Thyroid gland (tissue), 4 donors: ENCODE results near the gene SLC1A6. TPM values are rescaled to one million over a fixed set of nuclear protein-coding genes. Genes with fewer than 3 reads are reported as not detected.

Experiments
- DNase-seq, 2 donors: peaks; one replicate each; pipeline ENCODE4 v3.0.0-alpha.2; 2019
- H3K27ac ChIP-seq, 3 donors: fragments of 200-600 bp; sonication (generic); 1 replicate in 2 of 3; 2 replicates in 1 of 3; pipeline ENCODE4 v1.5.1; 2016 to 2019; ENCODE audit warnings: mild to moderate bottlenecking in 1 of 3, moderate library complexity in 1 of 3
- H3K27me3 ChIP-seq: fragments of 200-600 bp; sonication (generic); one replicate; pipeline ENCODE4 v1.5.1; 2019
- H3K36me3 ChIP-seq, 2 donors: fragments of 200-600 bp; sonication (generic); one replicate each; pipeline ENCODE4 v1.5.1; 2016 to 2019
- H3K4me1 ChIP-seq, 2 donors: fragments of 200-600 bp; sonication (generic); one replicate each; pipeline ENCODE4 v1.5.1; 2017 to 2019
- H3K4me3 ChIP-seq, 3 donors: fragments of 200-600 bp; sonication (generic); replicated peaks in 1 of 3; 1 replicate in 2 of 3; 2 replicates in 1 of 3; pipeline ENCODE4 v1.5.1; 2016; ENCODE audit warnings: mild to moderate bottlenecking in 1 of 3
- H3K9me3 ChIP-seq: fragments of 200-600 bp; sonication (generic); one replicate; pipeline ENCODE4 v1.5.1; 2017
- POLR2A ChIP-seq, 2 donors: fragments of 450-650 bp; IDR thresholded peaks; one replicate each; pipeline ENCODE4 v1.6.1; 2017; ENCODE audit warnings: antibody characterized with exemption in 2 of 2, mild to moderate bottlenecking in 2 of 2, moderate library complexity in 1 of 2
- WGBS, 2 donors: methylation state at CpG; one replicate each; pipeline ENCODE4 v1.1.5; 2017; 5-methylcytosine and 5-hydroxymethylcytosine counted together
- intact Hi-C: fragments of 100-400 bp; cut with DNase I; formaldehyde crosslinking; loops from one replicate; pipeline ENCODE4 v1.15.1; 2023
- total RNA-seq, 4 donors: library from RNA; depleted of rRNA; stranded (reverse); fragments of >200 nt; gene quantifications; one replicate each; pipeline ENCODE4 v1.2.3, GENCODE V29; 2016
- TF ChIP-seq, protein P1 (sequence below), 6 experiments: fragments of 200-600 bp in 3 of 6; fragments of 450-650 bp in 3 of 6; sonication (generic) in 3 of 6; IDR thresholded peaks; one replicate each; pipeline ENCODE4 v1.5.1; 2016 to 2019; ENCODE audit warnings: antibody characterized with exemption in 6 of 6, mild to moderate bottlenecking in 2 of 6, inconsistent platforms in 1 of 6, moderate library complexity in 1 of 6

SLC1A6 gene
- total RNA-seq, 4 donors from 2014 or later = 0.67 to 1.5 TPM; not detected in 2

DNA sequence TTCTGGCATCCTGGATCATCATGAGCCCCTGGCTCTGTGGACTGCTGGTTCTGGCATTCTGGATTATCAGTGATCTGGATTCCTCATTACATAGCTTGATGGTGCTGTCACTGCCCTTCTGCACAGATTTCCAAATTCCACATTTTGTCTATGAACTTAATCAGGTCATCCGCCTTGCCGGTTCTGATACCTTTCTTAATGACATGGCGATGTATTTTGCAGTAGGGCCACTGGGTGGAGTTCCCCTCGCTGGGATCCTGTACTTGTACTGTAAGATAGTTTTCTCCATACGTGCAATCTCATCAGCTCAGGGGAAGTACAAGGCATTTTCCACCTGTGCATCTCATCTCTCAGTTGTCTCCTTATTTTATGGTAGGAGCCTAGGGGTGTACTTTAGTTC is 62.8 kb downstream of the SLC1A6 start:
- WGBS, 2 donors = 63 to 66% methylated on average over 5 of the region's 5 CpGs
- H3K4me1 ChIP-seq = no peaks in the 10 kb centered on the region
- H3K27ac ChIP-seq = no peak overlapping the region
- no peaks in the 10 kb centered on the region for H3K9me3 ChIP-seq
- TF ChIP-seq, protein P1, sequence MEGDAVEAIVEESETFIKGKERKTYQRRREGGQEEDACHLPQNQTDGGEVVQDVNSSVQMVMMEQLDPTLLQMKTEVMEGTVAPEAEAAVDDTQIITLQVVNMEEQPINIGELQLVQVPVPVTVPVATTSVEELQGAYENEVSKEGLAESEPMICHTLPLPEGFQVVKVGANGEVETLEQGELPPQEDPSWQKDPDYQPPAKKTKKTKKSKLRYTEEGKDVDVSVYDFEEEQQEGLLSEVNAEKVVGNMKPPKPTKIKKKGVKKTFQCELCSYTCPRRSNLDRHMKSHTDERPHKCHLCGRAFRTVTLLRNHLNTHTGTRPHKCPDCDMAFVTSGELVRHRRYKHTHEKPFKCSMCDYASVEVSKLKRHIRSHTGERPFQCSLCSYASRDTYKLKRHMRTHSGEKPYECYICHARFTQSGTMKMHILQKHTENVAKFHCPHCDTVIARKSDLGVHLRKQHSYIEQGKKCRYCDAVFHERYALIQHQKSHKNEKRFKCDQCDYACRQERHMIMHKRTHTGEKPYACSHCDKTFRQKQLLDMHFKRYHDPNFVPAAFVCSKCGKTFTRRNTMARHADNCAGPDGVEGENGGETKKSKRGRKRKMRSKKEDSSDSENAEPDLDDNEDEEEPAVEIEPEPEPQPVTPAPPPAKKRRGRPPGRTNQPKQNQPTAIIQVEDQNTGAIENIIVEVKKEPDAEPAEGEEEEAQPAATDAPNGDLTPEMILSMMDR (IDR thresholded peaks at IDR 0.05) = no peak
- no peak for TF ChIP-seq POLR2A (IDR thresholded peaks at IDR 0.05)
- DNase-seq = no peak
- H3K36me3 ChIP-seq = no peaks in the 10 kb centered on the region
- H3K27me3 ChIP-seq = no peaks in the 10 kb centered on the region
- intact Hi-C loops = no loop called here
- H3K4me3 ChIP-seq = no peak overlapping the region

DNA sequence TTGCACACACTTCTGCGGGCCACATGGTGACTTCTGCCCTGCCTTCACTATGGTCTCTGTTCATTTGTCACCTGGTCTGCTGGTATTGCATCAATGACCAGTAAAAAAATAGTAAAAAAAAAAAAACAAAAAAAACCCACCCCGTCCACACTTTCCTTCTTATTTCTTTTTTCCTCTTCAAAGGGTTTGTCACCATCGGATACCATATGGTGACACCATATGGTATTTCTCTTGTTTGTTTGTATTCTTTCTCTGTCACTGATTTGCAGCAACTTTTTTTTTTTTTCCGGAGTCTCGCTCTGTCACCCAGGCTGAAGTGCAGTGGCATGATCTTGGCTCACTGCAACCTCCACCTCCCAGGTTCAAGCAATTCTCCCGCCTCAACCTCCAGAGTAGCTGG is 64.5 kb downstream of the SLC1A6 start:
- no peaks in the 10 kb centered on the region for H3K4me1 ChIP-seq
- no peak for DNase-seq
- no peaks in the 10 kb centered on the region for H3K9me3 ChIP-seq
- H3K36me3 ChIP-seq = no peaks in the 10 kb centered on the region
- H3K27me3 ChIP-seq = no peaks in the 10 kb centered on the region
- H3K27ac ChIP-seq = no peak overlapping the region
- intact Hi-C loops = no loop called here
- no peak for TF ChIP-seq POLR2A (IDR thresholded peaks at IDR 0.05)
- TF ChIP-seq, protein P1 (IDR thresholded peaks at IDR 0.05) = no peak
- H3K4me3 ChIP-seq = no peak overlapping the region
- WGBS, 2 donors = 71 to 73% methylated on average over 6 of the region's 6 CpGs

DNA sequence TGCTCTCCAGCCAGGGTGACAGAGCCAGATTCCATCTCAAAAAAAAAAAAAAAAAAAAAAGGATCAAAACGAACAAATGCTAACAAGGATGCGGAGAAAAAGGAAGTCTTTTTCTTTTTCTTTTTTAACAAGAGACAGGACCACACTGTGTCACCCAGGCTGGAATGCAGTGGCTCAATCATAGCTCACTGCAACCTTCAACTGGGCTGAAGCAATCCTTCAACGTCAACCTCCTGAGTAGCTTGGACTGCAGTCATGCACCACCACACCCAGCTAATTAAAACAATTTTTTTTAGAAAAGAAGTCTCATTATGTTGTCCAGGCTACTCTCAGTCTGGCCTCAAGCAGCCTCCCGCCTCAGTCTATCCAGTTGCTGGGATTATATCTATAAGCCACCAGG is 73.0 kb downstream of the SLC1A6 start:
- DNase-seq = no peak
- Histone ChIP-seq H3K9me3 (no peaks in the 10 kb centered on the region), H3K27me3 (no peaks in the 10 kb centered on the region), H3K36me3 (no peaks in the 10 kb centered on the region), H3K4me3 (no peak overlapping the region), H3K4me1 (no peaks in the 10 kb centered on the region), H3K27ac (no peak overlapping the region)
- intact Hi-C loops = no loop called here
- WGBS, 2 donors = 57 to 64% methylated on average over 4 of the region's 4 CpGs
- TF ChIP-seq, protein P1 (IDR thresholded peaks at IDR 0.05) = no peak
- no peak for TF ChIP-seq POLR2A (IDR thresholded peaks at IDR 0.05)

DNA sequence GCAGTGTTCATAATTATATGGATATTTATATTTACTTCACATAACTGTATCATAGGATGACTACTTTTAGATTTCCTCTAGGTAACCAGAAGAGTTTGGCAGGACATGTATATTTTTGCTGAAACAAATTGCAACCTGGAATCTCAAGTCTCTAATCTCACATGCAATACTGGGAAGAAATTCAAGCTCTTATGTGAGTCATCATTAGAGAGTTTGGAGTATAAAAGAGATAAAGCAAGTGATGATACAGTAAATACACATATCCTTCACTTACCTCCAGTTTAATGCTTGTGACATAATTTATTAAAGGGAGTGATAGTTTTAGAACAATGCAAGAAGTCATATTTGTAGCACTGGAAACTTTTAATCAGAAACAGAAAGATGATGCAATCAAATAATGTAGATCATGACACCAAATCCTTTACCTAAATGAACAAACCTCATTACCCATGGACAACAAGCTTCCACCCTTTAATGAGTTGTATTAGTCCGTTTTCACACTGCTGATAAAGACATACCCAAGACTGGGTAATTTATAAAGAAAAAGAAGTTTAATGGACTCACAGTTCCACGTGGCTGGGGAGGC is 77.9 kb downstream of the SLC1A6 start:
- no peak for DNase-seq
- no peak overlapping the region for H3K4me3 ChIP-seq
- H3K27ac ChIP-seq = no peak overlapping the region
- H3K4me1 ChIP-seq = no peaks in the 10 kb centered on the region
- no peaks in the 10 kb centered on the region for H3K27me3 ChIP-seq
- TF ChIP-seq, protein P1 (IDR thresholded peaks at IDR 0.05) = no peak
- TF ChIP-seq POLR2A (IDR thresholded peaks at IDR 0.05) = no peak
- H3K36me3 ChIP-seq = no peaks in the 10 kb centered on the region
- intact Hi-C loops = no loop called here
- H3K9me3 ChIP-seq = no peaks in the 10 kb centered on the region
- 15 to 22% methylated on average over 2 of the region's 2 CpGs for WGBS, 2 donors

Other genes starting within 250 kb of the SLC1A6 start
- gene ADGRE2, start 201.3 kb downstream of the SLC1A6 start, total RNA-seq = 1 to 10 TPM in 3 of 4 donors, under 1 TPM in 1; 0.33 to 6.0 (median 2.0) TPM
- gene OR7A5, start 144.7 kb downstream of the SLC1A6 start, total RNA-seq = not detected
- under 1 TPM in 1 of 4 donors, not detected in 3; under 0.01 TPM for gene OR7C1, start 144.7 kb downstream of the SLC1A6 start, total RNA-seq
- not detected for gene OR7A10, start 130.9 kb downstream of the SLC1A6 start, total RNA-seq
- gene OR7A17, start 93.7 kb downstream of the SLC1A6 start, total RNA-seq = not detected
- gene OR7C2, start 38.4 kb downstream of the SLC1A6 start, total RNA-seq = not detected
- gene CASP14, start 69.6 kb upstream of the SLC1A6 start, total RNA-seq = not detected
- not detected for gene OR1I1, start 102.3 kb upstream of the SLC1A6 start, total RNA-seq
- gene SYDE1, start 127.5 kb upstream of the SLC1A6 start, total RNA-seq = 10 to 100 TPM; 12.6 to 17.9 (median 15.5) TPM
- 10 to 100 TPM; 10.9 to 53.9 (median 20.0) TPM for gene NOTCH3, start 221.1 kb upstream of the SLC1A6 start, total RNA-seq